Measurements from ENCODE around the gene DBF4.
"Not testable (repeated sequence)": the region's sequence is repeated elsewhere in the genome, so short reads cannot be mapped to it uniquely, and the experiment has no call there.

DBF4 gene

DNA sequence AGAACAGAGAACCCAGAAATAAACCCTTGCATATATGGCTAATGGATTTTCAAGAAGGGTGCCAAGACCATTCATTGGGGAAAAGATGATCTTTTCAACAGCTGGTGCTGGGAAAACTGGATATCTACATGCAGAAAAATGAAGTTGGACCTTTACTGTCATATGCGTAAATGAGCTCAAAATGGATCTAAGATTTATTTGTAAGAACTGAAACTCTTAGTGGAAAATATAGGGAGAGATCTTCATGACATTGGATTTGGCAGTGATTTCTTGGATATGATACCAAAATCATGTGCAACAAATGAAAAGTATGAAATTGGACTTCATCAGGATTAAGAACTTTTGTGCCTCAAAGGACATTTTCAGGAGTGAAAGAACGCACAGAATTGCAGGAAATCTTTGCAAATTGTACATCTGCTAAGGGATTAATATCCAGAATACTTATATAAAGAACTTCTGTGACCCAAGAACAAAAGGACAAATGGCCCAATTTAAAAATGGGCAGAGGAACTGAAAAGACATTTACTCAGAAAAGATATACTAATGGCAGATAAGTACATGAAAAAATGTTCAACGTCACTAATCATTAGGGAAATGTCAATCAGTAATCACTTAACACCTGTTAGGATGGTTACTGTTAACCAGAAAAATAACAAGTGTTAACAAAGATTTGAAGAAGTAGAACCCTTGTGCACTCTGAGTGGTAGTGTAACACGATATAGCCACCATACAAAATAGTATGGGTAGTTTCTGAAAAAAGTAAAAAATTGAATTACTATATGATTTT is 6.1 kb downstream of the DBF4 start:
- DNase-seq (ENCODE audit: low read depth in 2 of 2) = no peak

DNA sequence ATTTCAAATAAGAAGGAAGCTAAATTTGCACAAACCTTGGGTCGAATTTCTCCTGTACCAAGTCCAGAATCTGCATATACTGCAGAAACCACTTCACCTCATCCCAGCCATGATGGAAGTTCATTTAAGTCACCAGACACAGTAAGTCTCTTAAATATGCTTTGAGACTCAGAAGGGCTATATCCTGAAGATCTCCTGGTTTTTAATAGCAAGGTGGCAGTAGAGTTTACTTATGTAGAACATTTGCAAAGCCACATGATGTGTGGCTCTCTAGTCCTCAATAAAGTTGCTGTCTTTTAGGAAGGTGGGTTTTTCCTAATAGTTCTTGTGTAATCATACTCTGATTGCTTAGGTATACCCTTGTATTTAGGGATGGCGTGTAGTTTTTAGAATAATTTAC is 8.7 kb downstream of the DBF4 start:
- DNase-seq (ENCODE audit: low read depth in 2 of 2) = no peak

DNA sequence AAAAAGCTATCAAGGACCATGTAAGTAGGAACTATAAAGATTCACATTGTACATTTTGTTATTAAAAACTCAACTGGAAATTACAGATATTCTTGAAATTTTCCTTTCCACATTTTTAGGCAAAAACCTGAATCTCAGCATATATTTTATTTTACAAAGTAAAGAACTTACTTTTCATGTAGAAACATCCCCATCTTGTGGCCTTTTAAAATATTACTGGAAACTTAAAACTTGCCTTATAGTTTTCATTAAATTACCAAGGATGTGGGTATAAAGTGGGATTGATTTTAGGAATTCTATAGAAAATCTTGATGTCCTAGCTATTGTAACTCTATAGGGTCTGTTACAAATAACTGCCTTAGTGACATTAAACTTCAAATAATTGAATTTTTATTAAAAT is 10.6 kb downstream of the DBF4 start:
- DNase-seq (ENCODE audit: low read depth in 2 of 2) = no peak

DNA sequence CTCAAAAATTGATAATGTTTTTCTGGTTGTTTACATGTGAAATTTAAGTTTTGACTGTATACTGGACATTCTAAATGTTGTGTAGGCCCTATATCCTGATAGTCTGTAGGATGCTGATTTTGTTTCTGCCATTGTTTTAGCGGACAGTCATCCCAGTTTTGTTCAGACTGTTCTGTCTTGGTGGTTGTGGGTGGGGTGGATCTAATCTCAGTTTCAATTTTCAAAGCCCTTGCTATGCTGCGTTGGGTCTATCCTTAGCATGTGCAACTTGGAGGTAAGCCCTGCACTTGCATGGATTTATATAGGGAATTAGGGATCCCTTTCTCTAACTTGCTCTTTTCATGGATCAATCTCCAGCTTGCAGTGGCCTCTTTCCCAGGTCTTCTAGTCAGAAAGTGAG is 19.1 kb downstream of the DBF4 start:
- DNase-seq (ENCODE audit: low read depth in 2 of 2) = no peak

DNA sequence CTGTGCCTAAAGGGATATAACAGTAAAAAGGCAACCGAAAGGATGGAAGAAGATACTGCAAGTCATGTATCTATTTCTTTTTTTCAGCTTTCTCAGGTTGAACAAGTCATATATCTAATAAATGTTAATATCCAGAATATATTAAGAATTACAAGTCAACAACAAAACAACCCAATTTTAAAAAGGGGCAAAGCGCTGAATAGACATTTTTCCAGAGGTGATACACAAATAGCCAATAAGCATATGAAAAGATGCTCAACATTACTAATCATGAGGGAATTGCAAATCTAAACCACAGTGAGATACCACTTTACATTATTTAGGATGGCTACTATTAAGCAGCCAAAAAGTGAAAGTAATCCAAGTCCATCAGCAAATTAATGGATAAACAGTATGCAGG is 23.0 kb downstream of the DBF4 start:
- DNase-seq (ENCODE audit: low read depth in 2 of 2) = no peak

DNA sequence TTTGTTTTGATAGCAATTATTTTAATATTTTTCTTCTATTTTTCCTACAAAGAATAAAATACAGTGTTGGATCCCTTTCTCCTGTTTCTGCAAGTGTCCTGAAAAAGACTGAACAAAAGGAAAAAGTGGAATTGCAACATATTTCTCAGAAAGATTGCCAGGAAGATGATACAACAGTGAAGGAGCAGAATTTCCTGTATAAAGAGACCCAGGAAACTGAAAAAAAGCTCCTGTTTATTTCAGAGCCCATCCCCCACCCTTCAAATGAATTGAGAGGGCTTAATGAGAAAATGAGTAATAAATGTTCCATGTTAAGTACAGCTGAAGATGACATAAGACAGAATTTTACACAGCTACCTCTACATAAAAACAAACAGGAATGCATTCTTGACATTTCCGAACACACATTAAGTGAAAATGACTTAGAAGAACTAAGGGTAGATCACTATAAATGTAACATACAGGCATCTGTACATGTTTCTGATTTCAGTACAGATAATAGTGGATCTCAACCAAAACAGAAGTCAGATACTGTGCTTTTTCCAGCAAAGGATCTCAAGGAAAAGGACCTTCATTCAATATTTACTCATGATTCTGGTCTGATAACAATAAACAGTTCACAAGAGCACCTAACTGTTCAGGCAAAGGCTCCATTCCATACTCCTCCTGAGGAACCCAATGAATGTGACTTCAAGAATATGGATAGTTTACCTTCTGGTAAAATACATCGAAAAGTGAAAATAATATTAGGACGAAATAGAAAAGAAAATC is 31.0 kb downstream of the DBF4 start:
- not testable (repeated sequence) for DNase-seq (ENCODE audit: low read depth in 2 of 2)

DNA sequence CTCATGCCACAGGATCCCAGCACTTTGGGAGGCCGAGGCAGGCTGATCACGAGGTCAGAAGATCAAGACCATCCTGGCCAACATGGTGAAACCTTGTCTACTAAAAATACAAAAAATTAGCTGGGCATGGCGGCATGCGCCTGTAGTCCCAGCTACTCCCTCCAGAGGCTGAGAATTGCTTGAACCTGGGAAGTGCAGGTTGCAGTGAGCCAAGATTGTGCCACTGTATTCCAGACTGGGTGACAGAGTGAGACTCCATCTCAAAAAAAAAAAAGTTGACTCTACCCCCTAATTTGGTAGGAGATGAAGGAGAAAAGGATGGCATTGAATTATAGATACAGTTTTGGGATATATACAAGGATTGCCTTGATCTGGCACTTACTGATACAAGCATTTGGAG is 32.5 kb downstream of the DBF4 start:
- DNase-seq (ENCODE audit: low read depth in 2 of 2) = not testable (repeated sequence)

DNA sequence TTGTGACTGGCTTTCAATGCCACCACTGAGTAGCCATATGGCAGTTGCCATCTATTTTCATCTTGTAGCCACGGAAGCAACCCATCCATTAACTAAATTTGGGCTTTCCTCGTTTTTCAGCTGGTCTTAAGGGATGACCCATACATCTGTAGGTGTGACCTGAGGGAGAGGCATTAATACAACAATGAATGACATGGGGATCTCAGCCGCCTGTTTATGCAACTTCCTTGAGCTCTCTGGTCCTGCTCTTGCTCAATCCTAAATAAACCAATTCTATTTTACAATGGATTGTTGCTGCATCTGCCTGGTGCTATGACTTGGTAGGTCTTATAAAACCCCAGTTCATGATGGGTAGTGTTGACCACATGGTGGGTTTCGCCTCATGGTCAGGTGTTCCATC is 35.8 kb downstream of the DBF4 start:
- DNase-seq (ENCODE audit: low read depth in 2 of 2) = no peak

DNA sequence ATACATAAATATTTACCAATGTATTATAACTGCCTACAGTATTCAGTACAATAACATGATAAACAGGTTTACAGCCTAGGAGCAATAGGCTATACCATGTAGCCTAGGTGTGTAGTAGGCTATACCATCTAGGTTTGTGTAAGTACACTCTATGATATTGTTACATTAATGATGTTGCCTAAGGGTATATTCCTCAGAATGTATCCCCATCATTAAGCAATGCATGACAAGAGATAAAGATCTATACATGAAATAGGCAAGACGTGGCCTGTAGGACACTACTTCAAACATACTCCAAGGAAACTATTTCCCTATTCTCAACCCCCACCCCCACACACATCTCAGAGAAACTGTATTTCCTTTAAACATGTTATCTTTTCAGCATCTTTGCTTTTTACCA is 42.4 kb downstream of the DBF4 start:
- no peak for DNase-seq (ENCODE audit: low read depth in 2 of 2)

DNA sequence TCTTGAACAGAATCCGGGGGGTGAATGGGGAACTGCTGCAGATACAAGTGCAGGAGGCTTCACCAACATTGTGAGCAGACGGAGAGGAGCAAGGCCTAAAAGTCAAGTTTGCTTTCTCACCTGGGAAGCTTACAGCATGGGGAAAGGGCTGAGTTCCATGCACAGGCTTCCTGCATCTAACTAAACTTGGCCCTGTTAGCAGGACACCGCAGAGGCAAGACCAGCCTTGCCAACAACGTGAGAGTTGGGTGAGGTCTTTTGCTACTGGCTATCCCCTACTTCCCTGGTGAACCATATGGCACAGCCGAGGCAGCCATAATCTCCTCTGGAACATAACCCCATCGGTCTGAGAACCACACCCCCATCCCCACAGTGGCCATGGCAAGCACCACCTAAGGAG is 43.6 kb downstream of the DBF4 start:
- DNase-seq (ENCODE audit: low read depth in 2 of 2) = no peak

DNA sequence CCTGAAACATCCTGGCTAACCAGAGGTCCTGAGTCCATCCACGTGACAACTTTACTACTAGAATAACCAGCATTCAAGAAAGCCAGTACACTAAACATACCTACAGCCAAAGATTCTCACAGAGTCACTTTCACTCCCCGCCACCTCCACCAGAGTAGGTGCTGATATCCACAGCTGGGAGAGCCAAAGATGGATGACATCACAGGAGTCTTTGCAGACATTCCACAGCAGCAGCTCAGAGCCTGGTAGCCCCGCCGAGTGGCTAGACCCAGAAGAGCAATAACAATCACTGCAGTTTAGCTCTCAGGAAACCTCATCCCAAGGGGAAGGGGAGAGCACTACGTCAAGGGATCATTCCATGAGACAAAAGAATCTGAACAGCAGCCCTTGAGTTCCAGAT is 44.3 kb downstream of the DBF4 start:
- no peak for DNase-seq (ENCODE audit: low read depth in 2 of 2)

DNA sequence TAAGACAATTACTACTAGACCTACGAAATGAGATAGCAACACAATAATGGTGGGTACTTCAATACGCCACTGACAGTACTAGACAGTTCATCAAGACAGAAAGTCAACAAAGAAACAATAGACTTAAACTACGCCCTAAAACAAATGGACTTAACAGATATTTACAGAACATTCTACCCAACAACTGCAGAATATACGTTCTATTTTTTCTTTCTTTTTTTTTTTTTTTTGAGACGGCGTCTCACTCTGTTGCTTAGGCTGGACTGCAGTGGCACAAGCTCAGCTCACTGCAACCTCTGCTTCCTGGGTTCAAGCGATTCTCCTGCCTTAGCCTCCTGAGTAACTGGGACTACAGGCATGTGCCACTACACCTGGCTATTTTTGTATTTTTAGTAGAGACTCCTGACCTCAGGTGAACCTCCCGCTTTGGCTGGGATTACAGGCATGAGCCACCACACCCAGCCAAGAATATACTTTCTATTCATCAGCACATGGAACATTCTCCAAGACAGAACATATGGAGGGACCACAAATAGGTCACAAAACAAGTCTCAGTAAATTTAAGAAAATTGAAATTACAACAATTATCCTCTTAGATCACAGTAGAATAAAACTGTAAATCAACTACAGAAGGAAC is 46.6 kb downstream of the DBF4 start:
- not testable (repeated sequence) for DNase-seq (ENCODE audit: low read depth in 2 of 2)

DNA sequence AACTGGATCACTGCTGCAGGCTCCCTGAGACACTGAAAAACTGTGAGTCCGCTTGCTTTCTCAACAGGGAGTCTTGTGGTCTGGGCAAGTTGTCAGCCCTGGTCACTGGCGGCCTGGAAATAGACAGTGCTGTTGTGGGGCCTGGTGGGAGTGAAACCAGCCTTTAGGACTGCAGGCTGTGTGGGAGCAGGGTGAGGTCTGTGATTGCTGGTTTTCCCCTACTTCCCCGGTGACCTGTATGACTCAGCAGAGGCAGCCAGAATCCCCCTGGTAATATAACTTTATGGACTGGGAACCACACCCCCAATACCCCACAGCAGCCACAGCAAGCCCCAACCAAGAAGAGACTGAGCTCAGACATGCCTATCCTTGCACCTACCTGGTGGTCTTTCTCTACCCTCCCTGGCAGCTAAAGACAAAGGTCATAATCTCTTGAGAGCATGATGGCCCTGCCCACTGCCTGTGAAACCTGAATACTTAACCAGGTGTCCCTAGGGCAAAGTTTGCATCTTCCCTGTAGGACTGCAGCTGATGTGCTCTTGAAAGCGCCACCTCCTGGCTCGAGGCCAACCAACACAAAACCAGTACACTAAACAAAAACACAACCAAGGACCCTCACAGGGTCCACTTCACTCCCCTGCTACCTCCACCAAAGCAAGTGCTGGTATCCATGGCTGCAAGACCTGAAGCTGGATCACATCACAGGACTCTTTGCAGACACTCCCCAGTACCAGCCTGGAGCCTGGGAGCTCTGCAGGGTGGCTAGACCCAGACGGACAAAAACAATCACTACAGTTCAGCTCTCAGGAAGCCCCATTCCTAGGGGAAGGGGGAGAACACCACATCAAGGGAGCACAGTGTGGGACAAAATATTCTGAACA is 50.5 kb downstream of the DBF4 start:
- no peak for DNase-seq (ENCODE audit: low read depth in 2 of 2)

DNA sequence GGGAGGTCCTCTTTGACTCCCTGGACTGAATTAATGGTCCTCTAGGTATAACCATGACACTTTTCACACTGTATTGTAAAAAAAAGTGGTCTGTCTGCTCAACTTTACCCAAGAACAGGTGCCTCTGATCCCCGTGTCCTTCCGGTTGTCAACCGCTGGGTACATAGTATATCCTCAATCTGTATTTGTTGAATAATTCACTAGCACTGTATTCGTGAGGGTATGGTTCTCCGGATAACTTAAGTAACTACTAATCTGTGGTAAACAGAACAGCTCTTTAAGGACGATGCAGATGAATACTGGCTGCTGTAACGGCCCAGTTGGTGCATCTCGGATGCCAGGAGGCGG is 57.3 kb downstream of the DBF4 start:
- DNase-seq (ENCODE audit: low read depth in 2 of 2) = no peak

DNA sequence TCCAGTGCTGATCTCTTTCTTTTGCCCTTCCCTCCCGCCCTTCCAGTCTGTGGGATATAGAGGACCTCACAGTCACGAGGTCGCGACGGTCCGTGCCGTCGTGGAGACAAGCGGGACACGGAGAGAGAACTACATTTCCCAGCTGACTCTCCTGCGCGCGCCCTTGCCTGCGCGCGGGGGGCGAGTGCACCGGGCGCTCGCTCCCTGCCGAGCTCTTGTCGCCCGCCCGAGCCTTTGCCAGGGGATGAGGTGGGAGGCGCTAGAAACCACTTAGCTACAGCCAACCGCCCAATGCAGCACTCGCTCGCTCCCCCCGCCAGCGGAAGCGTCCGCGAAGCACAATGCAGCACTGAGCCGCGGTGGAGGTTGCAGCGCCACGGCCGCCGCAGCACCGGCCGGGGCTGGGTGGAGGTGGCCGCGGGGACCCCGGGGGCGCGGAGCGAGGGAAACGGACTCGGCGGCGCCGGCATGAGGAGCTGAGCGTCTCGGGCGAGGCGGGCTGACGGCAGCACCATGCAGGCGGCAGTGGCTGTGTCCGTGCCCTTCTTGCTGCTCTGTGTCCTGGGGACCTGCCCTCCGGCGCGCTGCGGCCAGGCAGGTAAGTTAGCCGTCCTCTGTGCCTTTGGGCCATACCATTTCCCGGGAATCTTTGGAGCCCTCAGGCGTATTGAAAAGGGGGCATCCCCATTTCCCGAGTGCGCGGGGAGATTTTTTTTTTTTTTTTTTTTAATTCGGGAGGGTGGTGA is 57.8 kb downstream of the DBF4 start, which contains the start of gene ADAM22:
Gene ADAM22, plus strand, starts transcription at position 299 of the 746 bp plus-strand sequence. Its CDS starts 215 bp downstream, at position 514.
- DNase-seq (ENCODE audit: low read depth in 2 of 2) = peak; percentile 69 to 73

DNA sequence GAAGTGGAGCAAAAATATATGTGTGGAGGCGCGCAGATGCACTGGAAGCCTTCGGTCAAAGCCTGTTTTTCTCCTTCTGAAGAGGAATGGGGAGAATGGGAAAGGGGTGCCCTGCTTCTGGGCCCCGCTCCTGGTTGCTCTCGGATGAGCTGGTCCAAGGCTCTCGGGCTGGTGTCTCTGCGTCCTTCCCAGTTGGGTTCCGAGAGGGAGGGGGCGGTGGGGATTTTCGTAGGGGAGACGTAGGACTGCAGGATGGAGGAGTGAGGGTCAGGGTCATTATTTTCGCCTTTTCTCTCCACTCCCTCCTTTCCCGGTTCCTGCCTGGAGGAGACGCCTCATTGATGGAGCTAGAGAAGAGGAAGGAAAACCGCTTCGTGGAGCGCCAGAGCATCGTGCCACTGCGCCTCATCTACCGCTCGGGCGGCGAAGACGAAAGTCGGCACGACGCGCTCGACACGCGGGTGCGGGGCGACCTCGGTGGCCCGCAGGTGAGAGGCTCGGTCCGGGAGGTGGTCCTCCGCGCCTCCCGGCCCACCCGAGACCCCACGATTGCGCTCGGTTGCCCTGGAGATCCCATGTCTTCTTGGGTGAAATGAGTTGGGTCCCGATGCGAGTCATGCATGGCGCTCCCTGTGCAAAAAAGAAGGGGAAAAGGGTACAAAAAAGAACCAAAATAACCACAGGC is 58.5 kb downstream of the DBF4 start:
- DNase-seq (ENCODE audit: low read depth in 2 of 2) = no peak

DNA sequence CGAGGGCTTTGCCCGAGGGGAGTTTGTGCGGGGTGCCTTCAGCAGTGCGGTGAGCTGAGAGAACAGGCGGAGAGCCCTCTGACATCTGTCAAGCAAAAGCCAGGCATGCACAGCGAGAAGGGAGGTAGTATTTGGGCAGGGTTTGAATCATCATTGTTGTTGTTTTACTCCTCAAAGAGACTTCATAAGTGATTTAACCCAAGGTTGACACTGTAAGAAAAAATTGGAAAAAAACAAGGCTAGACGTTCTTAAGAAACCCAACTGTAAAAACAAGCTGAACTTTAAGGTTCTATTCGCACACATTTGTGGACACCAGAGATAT is 59.1 kb downstream of the DBF4 start:
- DNase-seq (ENCODE audit: low read depth in 2 of 2) = no peak

DNA sequence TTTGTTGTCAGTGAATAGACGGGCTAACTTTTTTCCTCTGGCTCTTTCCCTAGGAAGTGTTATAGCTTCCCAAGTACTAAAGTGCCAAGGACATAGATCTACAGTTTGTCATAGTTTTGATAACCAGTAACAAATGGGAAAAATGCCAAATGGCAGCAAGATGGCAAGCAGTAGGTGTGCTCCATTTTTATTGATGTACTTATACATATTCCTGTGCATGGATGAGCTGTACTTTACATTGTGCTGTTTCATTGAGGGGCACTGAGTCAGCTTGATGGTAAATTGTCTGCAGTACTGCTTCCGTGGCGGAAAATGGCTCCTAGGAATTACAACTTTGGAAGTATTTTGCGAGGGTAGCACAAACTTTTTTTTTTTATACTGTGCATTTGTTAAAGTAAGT is 64.8 kb downstream of the DBF4 start:
- DNase-seq (ENCODE audit: low read depth in 2 of 2) = no peak

DNA sequence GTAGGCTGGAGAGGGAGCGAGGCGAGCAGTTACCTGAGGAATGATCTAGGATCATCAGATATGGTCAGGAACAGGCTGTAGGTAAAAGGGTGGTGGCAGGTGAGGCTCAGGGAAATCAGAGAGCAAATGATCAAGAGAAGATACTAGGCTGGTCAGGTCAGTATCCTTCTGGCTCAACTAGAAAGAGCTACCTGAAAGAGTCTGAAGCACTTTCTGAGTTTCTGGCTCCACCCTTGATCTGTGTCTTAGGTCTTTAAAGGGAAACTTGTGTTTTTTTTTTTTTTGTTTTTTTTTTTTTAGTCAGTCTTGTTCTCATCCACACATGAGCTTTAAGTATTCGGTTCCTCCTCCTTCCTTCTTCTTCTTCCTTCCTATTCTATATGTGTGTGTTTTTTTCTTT is 68.3 kb downstream of the DBF4 start:
- DNase-seq (ENCODE audit: low read depth in 2 of 2) = no peak

DNA sequence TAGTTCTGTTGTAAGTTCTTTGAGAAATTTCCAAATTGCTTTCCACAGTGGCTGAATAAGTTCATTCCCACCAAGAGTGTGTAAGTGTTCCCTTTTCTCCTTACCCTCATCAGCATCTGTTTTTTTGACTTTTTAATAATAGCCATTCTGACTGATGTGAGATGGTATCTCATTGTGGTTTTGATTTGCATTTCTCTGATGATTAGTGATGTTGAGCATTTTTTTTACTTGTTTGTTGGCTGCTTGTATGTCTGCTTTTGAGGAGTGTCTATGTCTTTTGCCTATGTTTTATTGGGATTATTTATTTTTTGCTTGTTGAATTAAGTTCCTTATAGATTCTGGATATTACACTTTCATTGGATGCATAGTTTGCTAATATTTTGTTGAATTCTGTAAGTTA is 69.6 kb downstream of the DBF4 start:
- not testable (repeated sequence) for DNase-seq (ENCODE audit: low read depth in 2 of 2)

DNA sequence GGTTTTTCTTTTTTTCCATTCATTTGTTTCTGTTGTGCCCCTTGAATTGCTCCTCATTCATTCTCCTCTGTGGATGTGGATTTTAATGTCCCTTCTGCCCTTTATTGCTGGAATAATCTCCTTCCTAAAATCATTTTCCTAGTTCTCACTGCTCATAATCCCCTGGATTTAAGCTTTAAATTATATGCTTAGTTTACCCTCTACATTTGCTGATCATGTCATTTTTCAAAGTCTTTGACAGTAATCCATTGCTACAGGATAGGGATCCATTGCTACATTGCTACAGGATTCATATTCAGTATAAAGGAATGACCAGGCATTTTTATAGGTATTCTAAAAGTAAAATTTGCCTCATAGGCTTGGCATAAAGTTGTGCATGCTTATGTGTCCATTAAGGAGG is 72.1 kb downstream of the DBF4 start:
- DNase-seq (ENCODE audit: low read depth in 2 of 2) = no peak

Measured in activated CD8-positive, alpha-beta memory T cell treated with anti-CD3 and anti-CD28 coated beads for 4 hours (primary cell).